GM21528 (cell line): ENCODE data around the gene TMEM151B.

Source experiments
- ATAC-seq: cut with Tn5 transposase; IDR thresholded peaks from one replicate; pipeline ENCODE4 v1.9.1; 2021; ENCODE audit warnings: mild to moderate bottlenecking, moderate library complexity; ENCODE audit not compliant: unreplicated experiment, low FRiP score

Gene TMEM151B

DNA sequence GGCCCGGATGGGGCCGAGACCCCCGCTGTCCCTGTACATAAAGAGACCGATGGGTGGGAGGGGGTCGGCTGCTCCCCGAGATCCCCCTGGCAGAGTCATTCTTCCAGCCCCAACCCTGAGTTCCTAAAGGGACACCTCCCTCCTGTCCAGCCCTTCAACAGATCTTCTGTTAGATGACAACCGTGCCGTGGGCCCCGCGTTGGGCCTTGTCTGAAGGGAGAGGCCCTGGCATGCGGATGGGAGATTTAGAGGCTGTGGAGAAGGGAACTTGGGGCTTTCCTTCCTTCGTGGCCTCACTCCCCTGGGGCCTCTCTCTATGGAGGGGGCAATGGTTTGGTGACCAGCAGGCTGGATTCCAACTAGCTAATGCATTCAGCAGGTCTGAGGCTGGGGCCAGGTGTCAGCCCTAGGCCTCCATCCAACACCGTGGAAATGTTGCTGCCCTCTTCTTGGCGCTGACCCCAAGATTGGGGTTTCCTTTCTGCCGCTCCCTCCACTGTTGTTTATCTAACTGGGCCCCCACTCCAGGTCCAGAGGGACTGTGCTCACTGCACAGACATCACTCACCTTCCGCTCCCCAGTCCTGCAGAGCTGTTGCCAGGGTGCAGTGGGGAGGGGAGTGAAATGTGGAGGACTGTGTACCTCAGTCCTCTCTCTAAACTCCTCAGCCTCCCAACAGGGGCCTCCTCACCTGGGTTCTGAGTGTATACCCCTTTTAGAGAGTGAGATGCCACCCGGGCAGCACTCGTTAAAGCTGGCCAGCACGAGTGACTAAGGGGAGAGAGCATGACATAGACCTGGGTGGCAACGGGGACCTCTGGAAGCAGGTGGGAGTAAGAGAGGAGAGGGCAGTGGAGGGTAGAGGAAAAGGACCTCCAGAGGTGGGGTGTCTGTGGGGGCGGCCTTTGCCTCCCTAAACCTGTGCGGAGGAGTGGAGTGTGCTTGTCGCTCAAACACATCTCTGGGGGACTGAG lies 6.7 kb downstream of the TMEM151B start:
- ATAC-seq = no peak

DNA sequence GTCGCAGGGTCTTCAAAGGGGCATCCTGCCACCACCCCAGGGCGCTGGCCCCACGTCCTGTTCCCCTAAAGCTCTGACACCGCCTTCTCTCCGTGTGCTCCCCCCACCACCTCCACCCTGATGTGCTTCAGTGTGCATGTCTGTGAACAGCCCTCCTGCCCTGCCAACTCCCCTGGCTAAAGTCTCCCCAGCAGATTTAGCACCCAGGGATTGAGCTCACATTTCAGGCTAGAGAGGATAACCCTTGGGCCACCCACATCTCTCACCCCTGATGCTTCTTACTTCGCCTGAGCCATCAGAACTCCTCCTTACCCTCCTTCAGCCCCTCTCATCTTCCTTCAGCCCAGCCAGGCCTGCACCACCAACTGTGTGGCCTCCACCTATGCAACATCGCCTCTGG lies 7.5 kb downstream of the TMEM151B start:
- no peak for ATAC-seq

DNA sequence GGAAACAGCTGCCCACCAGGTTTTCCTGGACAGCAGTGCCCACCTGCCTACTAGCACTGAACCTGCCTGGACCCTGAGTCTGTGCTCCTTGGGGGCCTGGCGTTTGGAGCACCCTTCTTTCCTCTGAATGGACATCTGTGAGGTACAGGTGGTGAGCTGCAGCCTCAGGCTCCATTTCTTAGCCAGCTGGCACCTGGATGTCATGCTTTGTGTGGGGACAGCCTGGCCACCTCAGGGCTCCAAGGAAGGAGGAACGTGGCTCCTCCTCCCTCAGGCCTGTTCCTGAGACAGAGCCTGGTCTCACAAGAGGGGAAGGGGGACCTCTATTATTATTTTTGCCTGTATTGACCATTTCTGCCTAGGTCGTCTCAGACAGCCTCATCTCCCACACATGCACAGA lies 8.1 kb downstream of the TMEM151B start:
- no peak for ATAC-seq

DNA sequence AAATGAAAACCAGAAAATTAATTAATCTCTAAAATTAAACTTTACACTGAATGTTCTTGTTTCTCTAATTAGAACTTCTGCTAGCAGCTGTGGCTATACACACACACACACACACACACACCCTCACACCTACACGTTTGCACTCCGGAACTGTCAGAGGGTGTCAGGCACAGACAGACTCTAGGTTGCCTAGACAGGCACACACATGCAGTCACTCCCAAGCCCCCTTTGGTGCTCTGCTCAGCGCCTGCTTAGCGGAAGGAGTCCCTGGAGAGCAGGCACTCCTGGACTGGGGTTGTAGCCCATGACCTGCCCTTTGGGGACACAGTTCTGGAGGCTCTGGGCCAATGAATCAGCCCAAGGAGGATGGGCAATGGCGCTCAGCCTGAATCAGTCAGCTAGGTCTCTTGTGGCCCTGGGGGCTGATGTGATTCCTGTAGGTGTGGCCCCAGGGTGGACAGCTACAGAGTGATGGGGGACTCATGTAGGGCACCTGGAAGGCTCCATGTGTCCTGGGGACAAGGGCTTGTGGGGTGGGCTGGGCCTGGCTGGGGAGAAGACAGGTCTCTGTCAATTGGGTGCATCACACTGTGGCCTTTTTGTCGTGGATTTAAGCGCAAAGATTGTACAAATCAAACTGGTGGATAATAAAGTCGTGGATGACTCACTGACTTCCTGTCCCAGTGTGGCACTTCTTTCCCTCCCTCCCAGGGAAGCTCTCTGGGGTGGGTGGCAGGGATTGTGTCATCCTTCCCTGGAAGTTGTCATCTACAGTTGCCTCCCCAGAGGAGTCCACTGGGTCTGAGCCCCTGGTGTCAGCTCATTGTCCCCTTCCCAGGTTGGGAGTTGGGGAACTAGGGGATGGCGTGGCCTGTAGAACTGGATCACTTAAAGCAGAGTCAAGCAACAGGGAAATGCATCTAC lies 8.8 kb downstream of the TMEM151B start:
- no peak for ATAC-seq

DNA sequence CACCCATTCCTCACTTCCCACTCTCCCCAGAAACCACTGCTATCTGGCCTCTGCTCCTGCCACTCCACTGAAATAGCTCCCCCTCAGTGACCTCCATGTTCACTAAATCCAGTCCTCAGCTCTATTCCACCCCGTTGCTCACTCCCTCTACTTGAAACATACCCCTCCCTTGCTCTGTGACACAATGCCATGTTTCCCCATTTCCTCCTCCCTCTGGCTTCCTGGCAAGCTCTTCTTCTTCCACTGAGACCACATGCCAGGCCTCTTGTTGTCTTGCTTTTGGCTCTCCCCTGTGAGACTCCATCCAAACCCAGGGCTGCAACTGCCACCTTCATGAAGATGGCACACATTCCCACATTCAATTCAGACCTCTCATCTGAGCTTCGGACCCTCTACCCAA lies 13.9 kb downstream of the TMEM151B start:
- ATAC-seq = no peak

DNA sequence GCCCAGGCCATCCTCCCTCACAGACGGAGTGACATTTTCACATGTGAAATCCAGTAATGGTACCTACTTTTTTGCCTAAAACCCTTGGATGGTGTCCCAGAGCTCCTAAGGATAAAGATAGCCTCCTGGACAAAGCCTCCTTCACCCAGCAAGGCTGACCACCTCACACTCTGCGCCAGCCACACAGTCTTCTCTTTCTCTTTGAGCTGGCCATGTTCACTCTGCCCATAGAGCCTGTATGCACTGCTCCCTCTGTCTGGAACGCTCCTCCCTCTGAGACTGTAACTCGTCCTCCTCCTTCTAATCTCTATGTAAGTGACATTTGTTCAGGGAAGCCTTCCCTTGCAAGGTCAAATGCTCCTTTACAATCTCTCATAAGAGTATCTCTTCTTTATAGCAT lies 14.6 kb downstream of the TMEM151B start:
- no peak for ATAC-seq

DNA sequence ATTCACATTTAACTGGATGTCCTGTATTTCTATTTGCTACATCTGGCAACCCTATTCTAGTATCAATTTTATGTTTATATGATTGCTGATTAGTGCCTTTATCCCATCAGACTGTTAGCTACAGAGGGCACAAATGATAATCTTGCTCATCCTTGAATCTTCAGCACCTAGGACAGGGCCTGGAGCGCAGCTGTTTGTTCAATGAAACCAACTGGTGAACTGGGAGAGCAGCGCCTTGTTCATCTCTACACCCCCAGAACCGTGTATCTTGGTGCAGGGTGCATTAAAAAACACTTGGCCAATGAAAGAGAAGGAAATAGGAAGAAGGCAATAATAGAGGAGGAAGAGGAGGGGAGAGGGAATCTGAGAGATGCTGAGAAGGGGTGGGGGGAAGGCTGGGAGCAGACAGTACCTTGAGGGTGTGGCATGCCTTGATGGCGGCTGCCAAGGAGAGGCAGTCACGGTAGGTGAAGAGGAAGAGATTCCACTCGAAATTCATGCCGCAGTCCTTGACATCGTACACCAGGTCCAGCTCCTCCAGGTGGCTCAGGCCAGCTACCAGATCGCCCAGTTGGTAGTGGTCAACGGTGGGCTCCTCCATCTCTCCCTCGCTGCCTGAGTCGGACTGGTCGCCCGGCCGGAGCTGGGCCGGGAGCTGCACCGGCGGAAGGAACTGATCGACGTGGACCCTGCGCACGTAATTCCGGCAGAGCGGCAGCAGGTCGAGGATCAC lies 15.5 kb downstream of the TMEM151B start:
- no peak for ATAC-seq

DNA sequence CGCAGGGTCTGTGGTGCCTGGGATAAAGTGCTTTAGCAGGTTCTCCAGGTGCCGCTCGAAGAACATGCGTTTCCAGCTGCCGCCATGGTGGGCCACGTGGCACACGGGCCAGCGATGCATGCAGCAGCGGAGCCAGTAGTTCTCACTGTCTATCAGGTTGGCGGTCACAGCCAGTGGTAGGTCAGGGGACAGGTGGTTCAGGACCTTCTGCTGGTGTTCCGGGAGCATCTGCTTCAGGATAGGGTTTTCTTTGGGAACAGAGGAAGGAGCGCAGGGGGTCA lies 16.0 kb downstream of the TMEM151B start:
- ATAC-seq = no peak

DNA sequence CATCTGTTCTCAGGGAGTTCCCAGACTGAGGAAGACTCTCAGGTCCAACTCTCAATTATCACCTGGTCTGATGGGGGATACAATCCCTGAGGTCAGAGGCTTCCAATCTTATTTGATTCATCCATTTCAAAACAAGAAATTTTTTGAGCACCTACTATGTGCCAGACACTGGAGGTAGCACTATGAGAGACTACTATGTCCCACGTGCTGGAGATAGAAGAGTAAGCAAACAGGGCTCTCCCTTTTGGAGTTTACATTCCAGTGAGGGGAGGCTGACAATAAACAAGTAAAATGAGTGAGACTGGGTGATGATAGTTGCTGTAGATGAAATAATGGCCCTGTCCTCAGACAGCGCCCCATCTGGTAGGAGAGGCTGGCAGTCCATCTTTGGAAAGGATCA lies 16.5 kb downstream of the TMEM151B start:
- ATAC-seq = no peak

DNA sequence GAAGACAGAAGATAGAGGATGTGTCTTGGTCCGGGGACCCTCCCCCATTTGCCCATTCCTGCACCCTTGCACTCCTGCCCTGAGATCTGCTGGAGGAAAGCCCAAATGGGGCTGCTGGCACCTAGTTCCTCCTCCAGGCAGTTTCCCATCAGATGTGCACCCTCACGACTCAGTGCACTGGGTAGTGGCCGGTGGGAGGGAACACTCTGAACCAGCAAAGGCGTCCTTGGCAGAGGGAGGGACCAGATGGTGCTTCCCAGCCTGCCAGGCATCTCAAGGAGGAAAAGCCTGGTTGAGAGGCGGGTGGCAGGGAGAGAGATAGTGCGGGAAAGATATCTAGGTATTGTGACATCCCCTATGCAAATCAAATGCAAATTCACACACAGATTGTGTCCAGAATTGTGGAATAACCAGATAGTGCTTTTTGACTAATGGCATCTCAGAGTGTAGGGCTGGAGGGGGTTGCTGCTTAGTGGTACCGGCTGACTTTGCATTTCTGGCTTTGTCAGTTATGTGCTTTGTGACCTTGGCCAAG lies 19.5 kb downstream of the TMEM151B start:
- no peak for ATAC-seq

DNA sequence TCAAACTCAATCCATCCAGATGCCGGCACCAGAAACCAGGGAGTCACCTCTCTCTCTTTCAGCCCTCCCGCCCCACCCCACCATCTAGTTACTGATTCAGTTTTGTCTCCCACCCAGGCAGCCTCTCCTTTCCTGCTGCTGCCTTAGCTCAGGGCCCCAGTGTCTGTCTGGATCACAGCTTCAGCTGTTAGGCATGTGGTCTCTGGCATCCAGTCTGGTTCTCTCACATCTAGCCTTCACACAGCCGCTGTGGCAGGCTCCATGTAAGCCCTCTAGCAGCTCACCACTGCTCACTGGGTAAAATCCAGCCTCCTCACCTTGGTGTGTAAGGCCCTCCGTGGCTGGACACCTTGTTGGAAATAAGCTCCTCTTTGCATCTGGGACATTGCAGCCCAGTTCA lies 21.6 kb downstream of the TMEM151B start:
- no peak for ATAC-seq

DNA sequence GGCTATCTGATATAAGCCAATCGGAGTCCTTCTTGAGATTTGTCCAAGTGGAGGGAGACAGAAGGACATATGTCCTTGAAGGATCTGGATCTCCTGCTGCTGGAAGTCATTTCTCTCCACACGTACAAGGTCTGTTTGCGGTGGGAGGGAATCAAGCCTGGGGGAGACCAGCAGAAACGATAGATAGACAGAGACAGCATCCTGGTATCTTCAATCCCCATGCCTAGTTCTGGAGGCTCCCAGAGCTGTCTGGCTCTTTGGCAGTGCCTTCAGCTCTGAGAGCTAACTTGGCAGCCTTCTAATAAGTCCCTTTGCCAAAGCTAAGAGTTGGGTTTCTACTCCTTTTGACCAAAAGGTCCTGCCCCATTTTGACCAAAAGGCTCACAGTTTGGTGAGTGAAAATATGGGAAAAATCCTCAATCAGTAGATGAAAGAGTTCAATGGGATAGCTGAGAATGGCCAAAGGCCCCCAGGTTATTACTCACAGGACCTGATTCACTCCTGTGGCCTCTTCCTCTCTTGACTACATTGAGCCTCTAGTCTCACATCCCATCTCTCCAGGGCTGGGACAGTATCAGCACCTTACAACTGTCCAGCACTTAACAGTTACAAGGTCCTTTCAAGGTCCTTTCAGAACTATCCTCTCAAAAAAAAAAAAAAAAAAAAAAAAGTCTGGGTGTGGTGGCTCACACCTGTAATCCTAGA lies 22.6 kb downstream of the TMEM151B start:
- no peak for ATAC-seq

DNA sequence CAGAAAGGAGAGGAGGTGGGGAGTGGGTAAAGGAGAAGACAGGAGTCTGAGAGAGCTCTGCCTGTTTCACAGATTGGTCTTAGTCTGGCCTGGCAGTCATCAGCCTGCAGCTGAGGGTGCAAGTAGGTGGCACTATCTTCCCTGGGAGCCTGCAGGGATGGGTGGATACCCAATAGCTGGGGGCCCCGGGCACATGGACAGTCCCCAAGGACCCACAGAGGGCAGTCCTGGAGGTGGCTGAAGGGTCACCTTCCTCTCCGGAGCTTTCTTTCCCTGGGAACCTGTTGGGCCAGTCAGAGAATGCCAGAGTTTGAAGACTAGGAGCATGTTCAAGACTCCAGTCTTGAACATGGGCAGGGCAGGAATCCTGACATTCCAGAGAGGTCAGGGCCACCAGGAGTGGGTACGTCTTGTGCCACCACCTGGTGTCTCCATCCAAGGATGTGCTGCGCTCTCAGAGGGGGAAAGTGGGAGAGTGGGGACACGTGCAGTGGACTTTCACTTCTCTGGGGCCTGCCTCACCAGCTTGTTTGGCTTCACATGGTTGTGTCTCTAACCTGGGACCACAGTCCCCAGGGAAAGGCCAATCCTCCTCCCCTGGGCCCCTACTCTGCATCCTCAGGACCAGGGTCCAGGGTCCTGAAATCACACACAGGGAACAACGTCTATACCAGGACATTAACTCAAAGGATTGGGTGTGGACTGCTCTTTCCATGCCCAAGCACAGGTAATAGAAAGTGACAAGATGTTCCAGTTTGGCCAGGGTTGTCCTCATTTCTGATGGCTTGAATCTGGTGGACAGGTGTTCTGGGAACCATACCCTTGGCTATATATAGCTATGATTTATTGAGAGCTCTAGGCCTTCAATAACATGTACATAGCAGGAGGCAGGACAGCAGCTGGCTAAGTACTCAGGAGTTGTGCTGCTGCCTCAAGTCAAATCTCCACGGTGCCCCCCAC lies 24.9 kb downstream of the TMEM151B start:
- no peak for ATAC-seq

DNA sequence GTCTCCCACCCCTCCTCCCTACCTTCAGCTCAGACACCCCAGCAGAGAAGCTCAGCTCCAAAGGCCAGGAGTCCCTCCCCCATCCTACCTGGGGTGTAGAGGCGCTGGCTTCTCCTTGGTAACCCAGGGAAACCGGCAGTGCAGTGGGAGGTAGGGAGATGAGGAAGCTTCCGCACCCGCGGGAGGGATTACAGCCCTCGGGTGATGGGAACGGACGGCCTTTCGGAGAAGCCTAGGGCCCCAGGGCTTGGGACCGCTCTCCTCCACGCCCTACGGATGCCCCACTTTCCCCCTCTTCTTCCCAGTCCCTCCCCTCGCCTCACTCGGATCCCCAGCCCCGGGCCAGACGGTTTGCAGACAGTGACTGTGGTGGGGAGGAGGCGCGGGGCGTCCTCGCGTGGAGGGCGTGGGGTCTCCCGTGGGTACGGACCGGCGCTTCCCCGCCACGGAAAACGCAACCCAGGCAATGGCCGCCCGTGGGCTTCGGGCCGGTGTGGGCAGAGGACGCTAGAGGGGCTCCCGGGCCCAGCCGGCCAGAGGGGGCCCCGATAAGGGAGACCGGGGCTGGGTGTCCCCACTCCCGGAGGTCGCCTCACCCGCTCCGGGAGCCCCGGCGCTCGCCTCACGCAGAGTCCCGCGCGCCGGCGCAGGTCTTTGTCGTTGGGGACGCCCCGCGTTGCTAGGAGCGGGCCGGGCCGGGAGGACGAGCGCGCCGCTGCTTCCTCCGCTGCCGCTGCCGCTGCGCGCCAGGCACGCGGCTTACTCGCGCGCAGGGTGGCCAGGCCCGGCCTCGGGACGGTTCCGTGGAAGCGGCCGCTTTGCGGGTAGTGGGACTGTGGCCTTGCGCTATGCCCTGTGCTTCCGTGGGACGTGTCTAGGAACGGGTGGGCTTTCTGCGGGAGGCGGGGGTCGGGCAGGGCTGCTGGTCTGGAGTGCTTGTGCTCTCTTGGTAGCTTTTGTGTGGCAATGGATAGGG lies 27.1 kb downstream of the TMEM151B start:
- ATAC-seq = no peak

DNA sequence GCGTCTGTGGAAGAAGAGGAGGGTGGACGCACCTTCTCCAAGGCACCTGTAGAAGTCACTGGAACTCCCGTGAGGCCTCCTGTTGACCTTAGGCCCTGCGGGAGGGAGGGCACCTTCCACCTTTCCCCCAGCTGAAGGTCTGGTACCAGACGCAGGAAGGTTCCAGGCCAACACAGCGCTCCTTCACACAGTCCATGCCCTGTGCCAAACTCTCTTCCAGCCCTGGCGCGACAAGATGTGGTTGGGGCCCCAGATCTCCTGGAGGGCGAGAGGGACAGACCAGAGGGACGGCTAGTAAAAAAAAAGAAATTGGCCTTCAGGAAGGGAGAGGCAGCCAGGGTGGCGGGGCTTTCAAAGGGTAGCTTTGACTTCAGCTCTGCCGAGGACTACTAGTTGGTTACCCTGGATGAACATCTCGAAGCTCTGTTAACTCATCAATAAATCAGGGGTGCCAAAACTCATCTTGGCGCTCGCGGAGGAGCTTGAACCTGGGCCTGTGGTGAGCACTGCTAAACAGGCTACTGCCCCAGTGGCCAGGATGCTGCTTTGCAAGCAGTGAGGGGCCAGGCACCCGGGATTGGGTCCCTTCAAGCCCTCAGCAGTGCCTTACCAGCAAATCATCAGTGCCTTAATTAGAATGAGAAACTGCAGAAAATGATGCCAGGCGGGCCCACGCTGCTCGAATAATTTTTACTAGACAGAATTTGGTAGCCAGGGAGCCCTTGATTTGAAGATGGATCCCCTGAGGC lies 28.0 kb downstream of the TMEM151B start:
- ATAC-seq = no peak

DNA sequence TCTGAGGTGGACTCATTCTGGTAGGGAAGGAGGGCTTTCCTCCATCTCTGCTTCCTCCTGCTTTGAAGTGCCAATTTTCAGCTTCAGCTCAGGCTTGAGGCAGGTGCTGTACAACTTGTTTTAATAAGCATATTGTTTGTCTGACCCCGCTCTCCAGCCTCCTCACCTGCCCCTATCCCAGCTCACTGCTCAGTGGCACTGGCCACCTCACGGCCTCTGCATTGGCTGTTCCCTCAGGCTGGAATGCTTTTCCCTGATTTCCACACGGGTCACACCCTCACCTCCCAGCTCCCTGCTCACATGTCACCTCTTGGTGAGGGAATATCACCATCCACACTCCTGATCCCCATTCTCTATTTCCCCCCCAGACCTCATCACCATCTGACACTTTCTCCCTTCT lies 28.6 kb downstream of the TMEM151B start:
- no peak for ATAC-seq

DNA sequence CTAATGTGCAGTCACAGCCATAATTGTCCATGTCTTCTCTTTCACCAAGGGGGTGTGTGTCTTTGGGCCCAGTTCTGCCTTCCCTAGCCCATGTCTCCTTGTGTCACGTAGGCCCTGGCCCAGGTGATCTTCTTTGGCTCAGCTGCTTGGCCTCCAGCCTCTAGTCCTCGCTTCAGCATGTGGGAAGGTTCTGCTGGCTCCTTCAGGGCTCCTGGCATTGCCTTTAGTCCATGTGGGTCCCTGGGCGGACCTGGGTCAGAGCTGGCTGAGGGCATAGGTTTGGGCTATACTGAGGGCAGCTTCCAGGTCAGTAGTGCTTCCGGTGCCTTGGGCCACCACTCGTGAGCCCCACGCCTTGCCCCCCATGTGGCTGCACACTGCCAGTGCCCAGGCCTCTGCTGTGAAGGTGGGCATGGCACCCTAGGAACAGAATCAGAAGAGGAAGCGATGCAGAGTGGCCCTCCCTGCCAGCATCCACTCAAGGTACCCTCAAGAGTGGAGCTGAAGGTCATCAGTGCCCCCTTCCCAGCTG lies 30.1 kb downstream of the TMEM151B start:
- ATAC-seq = no peak
